H1 (cell line): ENCODE results near the gene TSTD2. TPM values are rescaled to one million over a fixed set of nuclear protein-coding genes. Genes with fewer than 3 reads are reported as not detected.

Experiments
- CTCF ChIA-PET: fragments of 300-600 bp; sonication (Branson Sonifier 250); formaldehyde crosslinking; loops from one replicate; lab custom pipeline; 2021; ENCODE audit not compliant: partially characterized antibody; lab: Charles Lee
- POLR2A ChIA-PET: fragments of 300-600 bp; sonication (Branson Sonifier 250); formaldehyde crosslinking; loops from one replicate; lab custom pipeline; 2021; ENCODE audit warnings: inconsistent platforms; ENCODE audit not compliant: partially characterized antibody; lab: Charles Lee
- DNase-seq, 2 experiments: peaks; one replicate each; pipeline versions ENCODE4 v3.0.0 to v3.0.0-alpha.2; 2010 to 2022; ENCODE audit warnings: low spot score in 2 of 2, low read depth in 1 of 2, mixed read lengths in 1 of 2
- FAIRE-seq: peaks from 2 replicates; lab custom pipeline; 2011; peaks lifted over from hg19 to GRCh38; lab: Jason Lieb, UNC
- H2AFZ ChIP-seq: 2 replicates; pipeline ENCODE4 v1.8.1; 2012; ENCODE audit warnings: low read length, inconsistent platforms
- H2AK5ac ChIP-seq: 2 replicates; pipeline ENCODE4 v1.6.1; 2013; ENCODE audit warnings: low read depth, low read length
- H2BK120ac ChIP-seq: replicated peaks from 2 replicates; pipeline ENCODE3; 2013; ENCODE audit warnings: low read depth, low read length, inconsistent platforms
- H2BK12ac ChIP-seq: 2 replicates; pipeline ENCODE4 v1.6.1; 2013; ENCODE audit warnings: low read depth, low read length
- H2BK15ac ChIP-seq: 2 replicates; pipeline ENCODE4 v1.6.1; 2013; ENCODE audit warnings: low read length
- H2BK20ac ChIP-seq: 2 replicates; pipeline ENCODE4 v1.6.1; 2013; ENCODE audit warnings: low read length
- H2BK5ac ChIP-seq: 2 replicates; pipeline ENCODE4 v1.6.1; 2013; ENCODE audit warnings: low read depth, low read length
- H3K14ac ChIP-seq: 2 replicates; pipeline ENCODE4 v1.6.1; 2013; ENCODE audit warnings: inconsistent platforms; ENCODE audit not compliant: insufficient read length
- H3K18ac ChIP-seq: 2 replicates; pipeline ENCODE4 v1.6.1; 2013; ENCODE audit warnings: low read length; ENCODE audit errors: extremely low read depth
- H3K23ac ChIP-seq: 2 replicates; pipeline ENCODE4 v1.6.1; 2013; ENCODE audit warnings: inconsistent platforms; ENCODE audit not compliant: insufficient read length
- H3K23me2 ChIP-seq: 2 replicates; pipeline ENCODE4 v1.6.1; 2013; ENCODE audit warnings: low read depth, low read length
- H3K27ac ChIP-seq: 2 replicates; pipeline ENCODE4 v1.6.1; 2011; ENCODE audit warnings: low read depth, low read length, inconsistent platforms
- H3K27me3 ChIP-seq, 4 experiments: replicated peaks in 1 of 4; 1 replicate in 1 of 4; 2 replicates in 3 of 4; pipeline versions ENCODE4 v1.6.1 to v1.8.1; 2011 to 2013; ENCODE audit warnings: low read length in 3 of 4, mild to moderate bottlenecking in 3 of 4, inconsistent platforms in 2 of 4, mixed read lengths in 2 of 4, moderate library complexity in 1 of 4; ENCODE audit not compliant: control insufficient read depth in 3 of 4, insufficient read depth in 3 of 4; ENCODE audit errors: extremely low read depth in 1 of 4
- H3K36me3 ChIP-seq, 4 experiments: 2 replicates each; pipeline versions ENCODE4 v1.6.1 to v1.8.1; 2011 to 2013; ENCODE audit warnings: mild to moderate bottlenecking in 4 of 4, low read length in 3 of 4, moderate library complexity in 2 of 4, control low read depth in 1 of 4, inconsistent platforms in 1 of 4; ENCODE audit not compliant: insufficient read depth in 4 of 4, control insufficient read depth in 2 of 4
- H3K4ac ChIP-seq: replicated peaks from 2 replicates; pipeline ENCODE3; 2013; ENCODE audit warnings: low read length, low read depth, mixed read lengths, inconsistent platforms; ENCODE audit not compliant: insufficient read length
- H3K4me1 ChIP-seq, 4 experiments: replicated peaks in 1 of 4; 1 replicate in 1 of 4; 2 replicates in 3 of 4; pipeline versions ENCODE4 v1.6.1 to v1.8.1; 2011 to 2013; ENCODE audit warnings: low read length in 3 of 4, inconsistent platforms in 2 of 4, mixed read lengths in 1 of 4; ENCODE audit not compliant: insufficient read depth in 4 of 4, control insufficient read depth in 3 of 4
- H3K4me2 ChIP-seq, 2 experiments: 2 replicates each; pipeline versions ENCODE4 v1.6.1 to v1.8.1; 2011 to 2013; ENCODE audit warnings: low read depth in 2 of 2, low read length in 2 of 2, control low read depth in 1 of 2, inconsistent platforms in 1 of 2, mild to moderate bottlenecking in 1 of 2; ENCODE audit not compliant: insufficient read depth in 1 of 2
- H3K4me3 ChIP-seq, 4 experiments: fragments of 200-600, 300-600 bp in 1 of 4; sonication (generic), shearing (Covaris generic), sonication (Bioruptor Twin) in 1 of 4; 2 replicates each; pipeline versions ENCODE4 v1.5.1 to v1.8.1; 2011 to 2016; ENCODE audit warnings: low read length in 4 of 4, low read depth in 3 of 4, control low read depth in 2 of 4, inconsistent platforms in 2 of 4, mild to moderate bottlenecking in 2 of 4, mixed read lengths in 1 of 4, moderate library complexity in 1 of 4; ENCODE audit not compliant: insufficient read depth in 2 of 4; ENCODE audit errors: extremely low read depth in 1 of 4
- H3K56ac ChIP-seq: replicated peaks from 2 replicates; pipeline ENCODE3; 2013; ENCODE audit warnings: low read depth, mild to moderate bottlenecking, mixed read lengths, low read length, inconsistent platforms; ENCODE audit not compliant: insufficient read length
- H3K79me1 ChIP-seq: 2 replicates; pipeline ENCODE4 v1.6.1; 2013; ENCODE audit warnings: low read depth, low read length, control low read depth
- H3K79me2 ChIP-seq, 2 experiments: 2 replicates each; pipeline versions ENCODE4 v1.6.1 to v1.8.1; 2012 to 2013; ENCODE audit warnings: low read length in 2 of 2, mild to moderate bottlenecking in 2 of 2, inconsistent platforms in 1 of 2; ENCODE audit not compliant: insufficient read depth in 2 of 2, control insufficient read depth in 1 of 2
- H3K9ac ChIP-seq, 4 experiments: replicated peaks in 1 of 4; 1 replicate in 1 of 4; 2 replicates in 3 of 4; pipeline versions ENCODE4 v1.6.1 to v1.8.1; 2011 to 2013; ENCODE audit warnings: low read depth in 3 of 4, low read length in 3 of 4, control low read depth in 2 of 4, mild to moderate bottlenecking in 2 of 4, moderate library complexity in 2 of 4, inconsistent platforms in 1 of 4; ENCODE audit errors: extremely low read depth in 1 of 4
- H3K9me3 ChIP-seq, 2 experiments: 2 replicates each; pipeline versions ENCODE4 v1.6.1 to v1.8.1; 2012 to 2013; ENCODE audit warnings: mild to moderate bottlenecking in 2 of 2, moderate library complexity in 2 of 2, control low read depth in 1 of 2, inconsistent platforms in 1 of 2, low read depth in 1 of 2, low read length in 1 of 2, mixed read lengths in 1 of 2; ENCODE audit not compliant: insufficient read depth in 2 of 2
- H4K20me1 ChIP-seq, 2 experiments: replicated peaks in 1 of 2; 2 replicates each; pipeline versions ENCODE3 to v1.8.1; 2011 to 2013; ENCODE audit warnings: inconsistent platforms in 2 of 2, low read length in 2 of 2, mild to moderate bottlenecking in 1 of 2; ENCODE audit not compliant: insufficient read depth in 2 of 2, control insufficient read depth in 1 of 2
- H4K5ac ChIP-seq: 2 replicates; pipeline ENCODE4 v1.6.1; 2013; ENCODE audit warnings: low read length, low read depth, mixed read lengths, inconsistent platforms; ENCODE audit not compliant: insufficient read length
- H4K8ac ChIP-seq: 2 replicates; pipeline ENCODE4 v1.8.0; 2013; ENCODE audit warnings: mild to moderate bottlenecking, moderate library complexity, low read length, inconsistent platforms; ENCODE audit not compliant: insufficient read depth; ENCODE audit errors: extremely low read depth
- H4K91ac ChIP-seq: replicated peaks from 2 replicates; pipeline ENCODE3; 2013; ENCODE audit warnings: low read length, mixed read lengths, inconsistent platforms; ENCODE audit not compliant: insufficient read length
- BCL11A ChIP-seq, 2 experiments: IDR thresholded peaks; one replicate each; pipeline ENCODE4 v1.6.1; 2011; ENCODE audit warnings: low read depth in 2 of 2, low read length in 2 of 2, mild to moderate bottlenecking in 2 of 2
- CBX8 ChIP-seq: fragments of 300-800, 300-1000 bp; sonication (generic); IDR thresholded peaks from 2 replicates; pipeline ENCODE4 v1.7.1; 2016; ENCODE audit warnings: low read depth, low read length, borderline replicate concordance
- KDM5A ChIP-seq: fragments of 200-600 bp; IDR thresholded peaks from 2 replicates; pipeline ENCODE4 v1.7.1; 2012; ENCODE audit warnings: mild to moderate bottlenecking, low read length, inconsistent platforms, mixed read lengths
- NANOG ChIP-seq: IDR thresholded peaks from 2 replicates; pipeline ENCODE4 v1.6.1; 2011; ENCODE audit warnings: low read length, low read depth, mild to moderate bottlenecking, inconsistent platforms; ENCODE audit not compliant: insufficient read depth, poor library complexity, severe bottlenecking
- TAF7 ChIP-seq: optimal IDR thresholded peaks from 2 replicates; pipeline ENCODE3; 2011; ENCODE audit warnings: low read depth, mild to moderate bottlenecking, inconsistent platforms, low read length, moderate library complexity, borderline replicate concordance
- TEAD4 ChIP-seq: IDR thresholded peaks from 2 replicates; pipeline ENCODE4 v1.6.1; 2012; ENCODE audit warnings: low read depth, low read length, inconsistent platforms, mixed read lengths
- WGBS, 2 experiments: shearing (Covaris generic) in 1 of 2; methylation state at CpG; one replicate each; pipeline versions ENCODE4 v1.1.6 to v1.1.7; 2013 to 2015; ENCODE audit warnings: low lambda C conversion rate in 2 of 2, mixed read lengths in 2 of 2, inconsistent platforms in 1 of 2, low coverage in 1 of 2, missing lambda C conversion rate in 1 of 2; ENCODE audit not compliant: insufficient replicate concordance in 2 of 2, insufficient coverage in 1 of 2, insufficient read length in 1 of 2; ENCODE audit errors: extremely low coverage in 1 of 2, missing lambda C conversion rate in 1 of 2; 5-methylcytosine and 5-hydroxymethylcytosine counted together
- polyA plus RNA-seq, 7 experiments: library from polyadenylated mRNA; depleted of rRNA in 3 of 7; stranded (reverse) in 5 of 7; unstranded in 2 of 7; fragments of >200 nt in 5 of 7; fragments of 200-250 nt in 2 of 7; gene quantifications; 1 replicate in 5 of 7; 2 replicates in 1 of 7; 4 replicates in 1 of 7; pipeline versions ENCODE4 v1.2.1 to v1.2.3, GENCODE V29; 2011 to 2013; ENCODE audit warnings: missing spikeins in 2 of 7, mixed read lengths in 2 of 7
- total RNA-seq: library from RNA; stranded (reverse); fragmentation: NEBNext Ultra II Directional; extraction: Animal tissue kit (Norgen Biotek cat#: 25700); gene quantifications from 2 replicates; pipeline ENCODE4 v1.2.1, GENCODE V29; 2021
- TF ChIP-seq, protein P1 (sequence below): IDR thresholded peaks from 2 replicates; pipeline ENCODE4 v1.6.1; 2012; ENCODE audit warnings: low read length, inconsistent platforms

Gene TSTD2
- total and polyA plus RNA-seq, 2 of the 8 experiments (the other 6 are each of a cell fraction or from before 2014, with no cell fraction given) = 16.1 to 17.5 TPM

DNA sequence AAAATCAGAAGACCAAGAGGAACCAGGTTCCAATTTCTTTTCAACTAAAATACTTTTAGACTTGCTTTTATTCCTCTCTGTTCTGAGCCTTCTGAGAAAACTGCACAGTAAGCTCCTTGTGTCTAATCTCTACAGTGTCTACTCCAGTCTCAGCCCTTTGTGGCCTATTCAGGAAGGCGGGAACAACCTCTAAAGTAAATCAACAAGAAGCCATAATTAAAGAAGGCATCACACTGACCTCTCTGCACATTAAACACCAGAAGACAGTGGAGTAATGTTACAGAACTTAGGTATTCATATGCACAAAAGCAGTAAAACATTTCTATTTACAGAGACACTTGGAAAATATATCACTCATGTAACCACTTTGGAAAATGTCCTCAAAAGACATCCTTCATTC, 49.1 kb upstream of the TSTD2 start:
- Histone ChIP-seq H3K4me2 (no peak overlapping the region), H3K27ac (no peak overlapping the region), H2BK20ac (no peak overlapping the region), H3K27me3 (no peaks in the 10 kb centered on the region), H4K20me1 (peaks cover 2 to 3% of the 10 kb centered on the region in 2 experiments), H2BK12ac (no peak overlapping the region), H3K23me2 (no peaks in the 10 kb centered on the region), H3K4ac (no peak overlapping the region), H2AK5ac (no peak overlapping the region), H2BK120ac (no peak overlapping the region), H3K79me1 (no peaks in the 10 kb centered on the region), H2BK15ac (no peak overlapping the region), H3K36me3 (peaks cover 0 to 5% (median 0%) of the 10 kb centered on the region in 4 experiments; a peak in 1 of 8 replicates), H4K8ac (no peak overlapping the region), H3K4me3 (no peak overlapping the region), H3K18ac (no peak overlapping the region), H2BK5ac (no peak overlapping the region), H3K56ac (no peak overlapping the region), H2AFZ (no peak overlapping the region), H3K9me3 (no peaks in the 10 kb centered on the region), H3K9ac (no peak overlapping the region), H3K79me2 (no peaks in the 10 kb centered on the region), H3K14ac (no peak overlapping the region), H3K4me1 (no peaks in the 10 kb centered on the region), H3K23ac (no peak overlapping the region), H4K5ac (no peak overlapping the region), H4K91ac (no peak overlapping the region)
- DNase-seq (no peak), FAIRE-seq (no peak)
- TF ChIP-seq TAF7 = no peak
- TF ChIP-seq TEAD4 = no peak
- TF ChIP-seq, protein P1, sequence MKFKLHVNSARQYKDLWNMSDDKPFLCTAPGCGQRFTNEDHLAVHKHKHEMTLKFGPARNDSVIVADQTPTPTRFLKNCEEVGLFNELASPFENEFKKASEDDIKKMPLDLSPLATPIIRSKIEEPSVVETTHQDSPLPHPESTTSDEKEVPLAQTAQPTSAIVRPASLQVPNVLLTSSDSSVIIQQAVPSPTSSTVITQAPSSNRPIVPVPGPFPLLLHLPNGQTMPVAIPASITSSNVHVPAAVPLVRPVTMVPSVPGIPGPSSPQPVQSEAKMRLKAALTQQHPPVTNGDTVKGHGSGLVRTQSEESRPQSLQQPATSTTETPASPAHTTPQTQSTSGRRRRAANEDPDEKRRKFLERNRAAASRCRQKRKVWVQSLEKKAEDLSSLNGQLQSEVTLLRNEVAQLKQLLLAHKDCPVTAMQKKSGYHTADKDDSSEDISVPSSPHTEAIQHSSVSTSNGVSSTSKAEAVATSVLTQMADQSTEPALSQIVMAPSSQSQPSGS = no peak
- TF ChIP-seq NANOG = no peak
- TF ChIP-seq CBX8 = no peak
- no peak for TF ChIP-seq BCL11A (IDR thresholded peaks at IDR 0.05; ENCODE audit: low read depth in 2 of 2, low read length in 2 of 2)
- TF ChIP-seq KDM5A = no peak
- ChIA-PET POLR2A (interaction anchor here (0.9 to 1.0 kb wide), 2 partner anchors 8 to 181 kb away, joined by 3 read pairs; no protein-coding TSS in a partner anchor), CTCF (no interaction called here)
- 86% methylated on average over 1 of the region's 1 CpG; no CpG with 5 or more reads in 1 of the 2 experiments for WGBS, 2 experiments
